ENCODE measurements around the gene MMP8.
A peak's percentile ranks its signal among the peaks of the same experiment; 100 is the strongest.

Gene MMP8

DNA sequence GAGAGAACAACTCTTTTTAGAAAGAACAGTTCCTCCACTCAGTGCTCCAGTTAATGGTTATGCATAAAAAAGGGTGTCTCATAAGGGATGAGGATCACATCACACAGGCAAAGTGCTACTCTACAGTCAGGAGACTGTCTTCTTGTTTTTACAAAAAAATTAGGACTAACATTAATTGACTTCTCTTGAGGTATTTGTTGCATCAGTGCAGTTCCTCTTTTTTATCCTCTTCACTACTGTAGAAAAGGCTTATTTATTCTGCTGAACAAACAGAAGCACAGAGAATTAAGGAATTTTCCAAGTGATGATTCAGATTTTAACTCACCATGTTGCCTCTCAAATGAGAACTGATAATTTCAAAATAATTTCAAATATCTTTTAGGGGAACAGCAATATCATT, 1.9 kb downstream of the MMP8 start:
- no peak for DNase-seq (ENCODE audit: low read depth in 2 of 2)

DNA sequence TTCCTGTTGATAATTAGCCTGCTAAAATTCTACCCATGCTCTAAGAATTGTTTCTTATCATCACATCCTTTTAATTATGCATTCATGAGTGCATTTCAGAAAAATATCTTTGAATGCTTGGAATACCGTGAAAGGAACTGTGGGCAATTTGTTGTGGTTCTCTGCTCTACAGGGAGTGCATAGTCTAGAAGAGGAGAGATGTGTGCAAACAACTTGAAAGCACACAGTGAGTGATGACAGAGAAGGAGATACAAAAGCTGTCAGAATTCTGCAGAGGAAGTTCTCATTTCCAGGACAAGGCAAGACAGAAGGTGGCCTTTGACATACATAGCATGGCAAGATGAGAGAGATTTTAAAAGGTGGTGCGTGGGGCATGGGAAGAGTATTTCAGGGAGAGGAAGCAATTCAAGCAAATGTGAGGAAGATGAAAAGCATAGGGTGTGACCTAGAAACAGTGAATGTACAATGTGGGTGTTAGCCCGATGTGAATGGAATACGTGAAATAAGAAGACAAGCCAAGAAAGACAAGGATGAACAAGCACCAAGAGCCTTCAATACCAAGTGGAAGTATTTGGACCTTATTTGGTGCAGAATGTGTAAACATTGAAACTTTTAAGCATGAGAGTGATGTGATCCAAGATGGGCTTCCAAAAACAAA, 5.0 kb downstream of the MMP8 start:
- no peak for DNase-seq (ENCODE audit: low read depth in 2 of 2)

DNA sequence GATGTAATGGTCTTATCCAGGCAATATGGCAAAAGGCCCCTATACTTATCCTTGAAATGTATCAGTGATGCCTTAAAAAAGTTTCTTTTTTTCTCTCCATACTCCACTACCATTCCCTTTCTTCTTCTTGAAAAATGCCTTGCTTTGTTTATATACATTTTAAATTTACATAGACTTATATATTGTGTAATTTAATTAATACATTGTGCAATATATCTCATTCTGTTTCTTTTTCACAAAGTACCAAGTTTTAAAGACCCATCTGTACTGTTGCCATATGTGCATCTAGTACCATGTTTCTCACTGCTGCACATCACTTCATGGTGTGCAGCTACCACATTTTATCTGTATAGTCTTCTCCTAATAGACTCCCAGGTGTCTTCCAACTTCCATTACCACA, 7.5 kb downstream of the MMP8 start:
- DNase-seq (ENCODE audit: low read depth in 2 of 2) = no peak

DNA sequence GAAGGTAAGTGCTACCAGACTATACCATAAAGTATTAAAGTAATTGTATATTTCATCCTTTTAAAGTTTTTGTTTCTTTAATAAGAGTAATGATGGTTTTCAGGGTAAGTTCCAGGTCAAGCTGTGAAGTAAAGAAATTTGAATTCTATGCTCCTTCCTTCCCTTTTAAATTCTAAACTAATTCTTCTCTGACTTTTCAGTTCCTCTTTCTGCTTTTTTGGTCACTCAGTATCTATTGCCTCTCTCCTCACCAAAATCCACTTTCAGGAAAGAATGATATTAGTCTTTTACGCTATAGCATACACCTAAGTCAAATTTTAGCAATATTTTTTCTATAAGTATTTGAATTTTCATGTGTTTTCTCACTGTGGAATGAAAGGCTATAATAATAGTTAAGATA, 8.2 kb downstream of the MMP8 start:
- no peak for DNase-seq (ENCODE audit: low read depth in 2 of 2)

DNA sequence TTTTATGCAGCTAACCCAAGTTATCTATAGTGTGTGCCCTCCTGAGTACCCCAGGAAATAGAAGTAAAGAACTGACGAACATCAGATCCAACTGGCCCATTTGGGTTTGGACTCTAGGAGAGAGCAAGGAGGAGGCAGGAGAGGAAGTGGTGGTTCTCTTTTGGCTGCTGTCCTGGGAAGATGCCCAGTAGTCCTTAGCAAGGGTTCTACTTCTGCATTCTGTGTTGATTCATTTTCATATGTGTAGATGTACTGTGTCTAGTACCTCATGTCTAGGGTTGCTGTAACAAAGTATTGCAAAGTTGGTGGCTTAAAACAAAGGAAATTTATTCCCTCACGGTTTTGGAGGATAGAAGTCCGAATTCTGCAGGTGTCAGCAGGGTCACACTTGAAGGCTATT, 12.6 kb downstream of the MMP8 start:
- no peak for DNase-seq (ENCODE audit: low read depth in 2 of 2)

DNA sequence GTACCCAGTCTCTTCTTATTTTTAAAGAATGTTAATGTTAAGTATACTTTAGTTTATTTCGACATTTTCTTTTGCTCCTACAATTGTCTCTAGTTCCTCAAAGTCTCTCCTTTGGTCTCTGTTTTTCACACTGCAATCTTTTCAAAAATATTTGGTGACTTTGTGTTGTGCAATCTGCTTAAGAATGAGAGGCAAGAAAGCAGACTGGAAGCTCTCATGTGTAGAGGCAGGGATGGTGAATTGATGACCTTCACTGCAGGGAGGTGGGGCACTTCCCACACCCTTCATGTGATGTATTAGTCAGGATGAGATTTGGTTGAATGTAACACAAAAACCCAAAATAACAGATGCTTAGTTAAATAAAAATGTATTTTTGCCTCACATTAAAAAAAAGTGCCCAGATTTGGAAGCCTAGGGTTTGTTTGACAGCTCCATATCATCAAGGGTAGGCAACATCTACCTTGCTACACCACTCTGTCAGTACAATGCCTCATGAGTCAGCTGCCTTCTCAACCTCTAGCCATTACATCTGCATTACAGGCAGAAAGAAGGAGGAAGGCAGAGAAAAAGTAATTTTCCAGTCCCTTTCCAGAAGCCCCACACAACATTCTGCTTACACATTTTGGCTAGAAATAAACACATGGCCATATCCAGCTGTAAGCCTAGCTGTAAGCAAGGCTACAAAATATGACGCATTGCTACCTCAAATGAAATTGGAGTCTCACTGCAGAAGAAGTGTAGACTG, 15.4 kb downstream of the MMP8 start:
- no peak for DNase-seq (ENCODE audit: low read depth in 2 of 2)

DNA sequence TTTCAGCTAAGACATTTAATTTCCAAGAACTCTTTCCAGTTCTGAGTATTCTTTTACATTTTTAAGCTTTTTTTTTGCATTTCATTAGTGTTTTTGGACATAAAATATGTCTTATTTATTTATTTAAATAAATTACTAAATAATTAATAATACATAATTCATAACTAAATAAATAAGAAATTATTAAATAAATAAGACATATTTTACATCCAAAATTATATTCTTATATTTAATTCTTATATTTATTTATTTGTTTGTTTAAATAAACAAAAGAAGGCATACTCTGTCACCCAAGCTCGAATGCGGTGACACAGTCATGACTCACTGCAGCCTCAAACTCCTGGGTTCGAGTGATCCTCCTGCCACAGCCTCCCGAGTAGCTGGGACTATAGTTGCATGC, 16.1 kb downstream of the MMP8 start:
- DNase-seq (ENCODE audit: low read depth in 2 of 2) = no peak

DNA sequence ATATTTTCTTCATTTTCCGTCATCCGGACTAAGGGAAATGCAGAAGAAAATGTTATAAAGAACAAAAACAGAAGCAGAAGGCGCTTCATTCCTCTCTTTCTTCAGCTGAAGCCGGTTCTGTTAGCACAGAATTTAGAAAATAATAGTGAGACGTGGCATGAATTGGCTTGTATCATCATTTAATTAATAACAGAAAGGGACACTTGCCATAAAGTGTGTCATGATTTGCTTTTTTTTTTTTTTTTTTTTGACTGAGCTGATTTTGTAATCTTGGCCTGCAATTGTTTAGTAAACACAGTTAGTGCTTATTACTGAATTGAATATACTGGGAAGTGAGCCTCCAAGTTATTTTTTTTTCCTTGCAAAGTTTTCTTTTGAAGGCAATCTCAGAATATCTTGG, 19.1 kb downstream of the MMP8 start, which contains the start of gene MMP27:
Gene MMP27 (minus strand): TSS at position 144 of the 400 bp plus-strand sequence. CDS start 55 bp downstream, at position 89.
- no peak for DNase-seq (ENCODE audit: low read depth in 2 of 2)

DNA sequence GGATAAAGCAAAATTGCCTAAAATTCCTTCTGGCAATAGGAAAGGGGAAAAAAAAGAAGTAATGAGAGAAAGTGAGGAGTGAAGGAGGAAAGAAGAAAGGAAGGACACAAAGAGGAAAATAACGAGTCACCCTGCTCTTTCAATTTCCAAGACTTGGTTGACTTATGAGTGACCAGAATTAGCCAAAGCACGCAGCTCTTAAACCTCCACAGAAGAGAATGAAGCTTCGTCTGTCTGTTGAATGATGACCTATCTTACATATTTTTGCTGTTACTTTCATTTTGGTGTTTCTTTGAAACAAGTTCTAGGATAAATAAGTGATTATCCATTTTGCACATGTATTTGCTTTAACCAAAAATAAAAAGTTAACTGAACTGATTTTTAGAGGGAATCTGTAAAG, 19.9 kb downstream of the MMP8 start:
- DNase-seq (ENCODE audit: low read depth in 2 of 2) = no peak

DNA sequence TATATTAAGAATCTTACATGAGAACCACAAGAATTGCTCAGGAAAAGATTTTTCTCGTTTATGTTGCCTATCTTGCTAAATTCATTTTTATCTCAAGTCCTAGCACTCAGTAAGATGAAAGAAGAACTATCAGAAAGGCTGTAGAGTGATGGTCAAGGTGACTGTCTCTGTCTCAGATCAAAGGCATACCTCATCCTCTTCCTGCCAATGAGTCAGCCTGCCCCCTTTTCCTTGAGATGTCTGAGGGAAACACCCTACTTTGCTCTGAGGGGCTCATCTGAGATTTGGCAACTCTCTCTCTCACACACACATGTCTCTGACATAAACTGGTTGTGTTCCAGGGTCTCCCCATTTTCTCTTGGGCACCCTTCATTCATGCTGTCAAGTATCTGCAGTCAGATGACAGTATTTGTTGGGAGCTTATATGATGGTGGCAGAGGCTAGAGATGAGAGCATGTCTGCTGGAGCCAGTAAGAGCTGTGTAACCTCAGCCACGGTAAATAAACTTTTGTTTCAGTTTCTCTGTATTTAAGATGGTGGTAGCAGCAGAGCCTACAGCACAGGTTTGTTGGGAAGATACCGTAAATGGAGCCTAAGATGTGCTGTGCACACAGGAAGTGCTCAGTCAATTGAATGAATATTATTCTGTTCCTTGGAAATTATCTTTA, 20.8 kb downstream of the MMP8 start:
- no peak for DNase-seq (ENCODE audit: low read depth in 2 of 2)

DNA sequence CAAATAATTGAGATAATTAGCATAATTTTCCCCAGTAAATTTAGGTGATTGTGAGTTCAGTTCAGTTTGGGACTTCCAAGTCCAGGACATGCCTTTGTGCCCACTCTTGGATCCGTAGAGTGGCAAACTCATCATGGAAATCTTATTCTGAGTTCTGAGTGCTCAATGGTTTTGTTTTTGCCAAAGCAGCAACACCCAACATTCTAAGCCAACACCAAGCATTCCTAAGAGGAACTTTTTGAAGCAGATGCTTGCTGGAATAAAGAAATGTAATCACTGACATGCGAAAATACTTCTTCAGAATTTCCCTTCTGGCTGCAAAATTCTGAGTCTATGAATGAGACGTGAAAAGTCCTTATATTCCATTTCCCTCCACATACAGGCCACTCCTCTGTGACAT, 29.6 kb downstream of the MMP8 start:
- DNase-seq (ENCODE audit: low read depth in 2 of 2) = no peak

DNA sequence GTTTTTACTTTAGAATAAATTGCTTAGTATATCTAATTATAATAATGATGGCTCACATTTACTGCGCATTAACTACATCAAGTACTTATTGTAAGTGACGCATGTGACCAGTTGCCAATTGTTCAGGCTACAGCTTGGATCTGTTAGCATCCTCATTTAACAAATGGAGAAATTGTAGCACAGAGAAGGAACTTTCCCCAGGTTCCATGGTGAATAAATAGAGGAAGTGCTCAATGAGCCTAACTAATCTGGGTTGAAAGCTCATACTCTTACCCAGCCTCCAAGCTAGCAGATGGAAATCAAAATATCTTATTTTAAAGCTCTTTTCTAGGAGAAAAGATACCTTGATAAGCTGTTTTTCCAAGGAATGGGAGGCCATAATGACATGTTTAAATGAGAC, 39.0 kb downstream of the MMP8 start:
- DNase-seq (ENCODE audit: low read depth in 2 of 2) = no peak

DNA sequence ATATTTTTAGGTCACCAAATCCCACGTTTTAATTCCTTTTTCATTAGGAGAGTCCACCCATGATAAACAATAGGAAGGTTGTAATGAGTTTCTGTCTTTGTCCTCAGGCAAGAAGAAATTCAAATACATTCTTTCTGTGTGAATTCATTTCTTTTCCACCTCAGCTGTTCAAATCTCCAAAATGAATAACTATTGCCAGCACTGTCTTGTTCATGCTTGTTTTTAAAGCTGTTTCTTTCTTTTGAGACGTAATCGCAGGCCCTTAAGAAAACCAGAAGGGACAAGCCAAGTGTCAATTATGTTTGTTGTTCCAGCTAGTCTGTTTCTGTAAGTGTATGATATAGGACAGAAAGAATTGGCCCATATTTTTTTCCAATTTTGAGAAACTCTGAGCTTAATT, 39.4 kb downstream of the MMP8 start:
- DNase-seq (ENCODE audit: low read depth in 2 of 2) = no peak

DNA sequence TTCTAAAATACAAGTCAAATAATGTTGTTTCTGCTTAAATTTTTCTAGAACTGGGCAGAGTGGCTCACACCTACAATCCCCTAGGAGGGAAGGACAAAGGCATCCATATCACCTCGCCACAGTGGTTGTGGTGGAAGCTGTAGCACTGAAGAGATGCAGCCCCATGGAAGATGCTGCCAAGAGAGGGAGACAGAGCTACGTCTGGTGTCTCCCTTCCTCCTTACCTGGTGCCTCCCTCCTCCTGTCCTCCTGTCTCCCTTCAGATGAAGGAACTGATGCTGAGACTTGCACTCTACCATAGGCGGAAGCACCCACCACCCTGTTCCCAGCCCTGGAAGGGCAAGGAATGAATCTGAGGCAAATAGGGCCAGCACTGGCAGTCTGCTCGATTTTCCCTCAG, 41.5 kb downstream of the MMP8 start:
- no peak for DNase-seq (ENCODE audit: low read depth in 2 of 2)

DNA sequence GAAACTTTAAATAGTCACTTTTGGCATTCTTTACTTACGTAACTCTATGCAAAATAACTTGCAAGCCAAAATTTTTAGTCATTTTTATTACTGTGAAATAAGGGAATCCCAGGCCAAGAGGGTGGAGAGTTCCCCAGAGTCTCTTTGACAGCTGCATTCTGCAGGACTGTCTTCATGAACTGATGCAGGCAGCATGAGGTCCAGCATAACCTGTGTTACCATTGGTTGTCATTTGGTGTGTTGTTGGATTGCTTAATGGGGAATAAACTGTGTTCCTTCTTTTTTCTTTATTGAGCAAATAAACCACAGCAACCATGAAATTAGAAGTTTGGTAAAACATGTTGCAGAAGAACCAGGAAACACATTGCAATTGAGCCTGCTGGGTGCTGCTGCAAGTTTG, 43.8 kb downstream of the MMP8 start:
- peak; percentile 28 to 29 for DNase-seq (ENCODE audit: low read depth in 2 of 2)

DNA sequence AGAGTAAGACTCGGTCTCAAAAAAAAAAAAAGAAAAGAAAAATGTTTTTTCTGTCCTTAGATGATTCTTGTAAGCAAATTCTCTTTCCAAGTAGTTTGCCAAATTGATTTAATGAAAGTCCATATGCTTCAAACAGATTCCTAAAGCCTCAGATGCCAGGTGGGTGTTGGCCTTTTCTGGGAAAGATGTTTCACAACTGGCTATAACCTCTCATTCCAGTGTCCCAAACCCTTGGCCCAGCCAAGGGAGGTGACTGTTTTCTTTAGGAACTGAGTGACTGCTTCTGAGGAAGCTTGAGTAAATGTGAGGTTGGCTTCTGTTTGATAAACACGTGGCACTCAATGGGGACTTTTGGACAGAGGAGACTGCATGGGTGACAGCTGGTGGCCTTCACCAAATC, 46.7 kb downstream of the MMP8 start:
- DNase-seq (ENCODE audit: low read depth in 2 of 2) = no peak

DNA sequence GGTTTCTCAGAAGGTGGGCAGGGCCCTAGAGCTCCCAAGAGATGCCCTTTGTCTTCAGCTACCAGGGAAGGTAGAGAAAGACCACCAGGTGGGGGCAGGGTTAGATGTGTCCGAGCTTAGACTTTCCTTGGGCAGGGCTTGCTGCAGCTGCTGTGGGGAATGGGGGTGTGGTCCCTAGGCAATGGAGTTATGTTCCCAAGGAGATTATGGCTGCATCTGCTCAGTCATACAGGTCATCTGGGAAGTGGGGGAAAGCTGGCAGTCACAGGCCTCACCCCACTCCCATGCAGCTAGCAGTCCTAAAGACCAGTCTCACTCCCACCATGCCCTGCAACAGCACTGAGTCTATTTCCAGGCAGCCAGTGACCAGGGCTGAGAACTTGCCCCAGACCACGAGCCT, 48.7 kb downstream of the MMP8 start:
- no peak for DNase-seq (ENCODE audit: low read depth in 2 of 2)

DNA sequence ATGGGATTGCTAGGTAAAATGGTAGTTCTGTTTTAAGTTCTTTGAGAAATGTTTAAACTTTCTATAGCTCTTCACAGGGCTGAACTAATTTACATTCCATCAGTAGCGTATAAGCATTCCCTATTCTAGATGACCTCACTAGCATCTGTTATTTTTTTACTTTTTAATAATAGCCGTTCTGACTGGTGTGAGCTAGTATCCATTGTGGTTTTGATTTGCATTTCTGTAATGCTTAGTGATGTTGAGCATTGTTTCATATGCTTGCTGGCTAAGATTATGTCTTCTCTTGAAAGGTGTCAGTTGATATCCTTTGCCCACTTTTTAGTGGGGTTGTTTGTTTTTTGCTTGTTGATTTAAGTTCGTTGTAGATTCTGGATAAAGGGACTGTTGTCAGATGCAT, 55.1 kb downstream of the MMP8 start:
- DNase-seq (ENCODE audit: low read depth in 2 of 2) = peak; percentile 23 to 25

DNA sequence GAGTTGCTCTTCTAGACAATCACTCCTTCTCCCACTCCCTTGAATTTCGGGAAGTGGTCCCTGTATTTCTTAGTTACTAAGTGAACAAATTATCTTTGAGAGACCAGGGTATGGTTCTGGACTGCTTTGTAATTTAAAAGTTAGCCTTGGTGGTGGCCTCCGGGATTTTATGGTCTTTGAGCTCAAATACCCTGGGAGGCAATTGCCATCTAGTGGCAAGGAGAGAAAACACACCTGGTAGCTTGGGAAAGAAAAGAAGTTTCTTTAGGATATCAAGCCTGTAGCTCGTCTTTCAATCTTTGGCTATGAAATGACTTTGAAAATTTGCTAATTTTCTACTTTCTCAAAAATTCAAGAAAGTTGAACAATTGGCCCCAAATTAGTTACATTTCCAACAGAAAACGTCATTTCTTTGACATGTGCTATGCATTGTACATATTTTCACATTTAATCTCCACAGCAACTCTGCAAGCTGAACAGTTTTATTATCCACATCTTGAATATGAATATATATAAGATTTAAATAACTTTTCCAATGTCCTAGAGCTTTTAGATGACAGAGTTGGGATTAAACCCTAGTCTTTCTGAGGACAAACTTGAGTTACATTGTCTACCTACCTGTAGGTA, 58.3 kb downstream of the MMP8 start:
- peak; percentile 20 to 26 for DNase-seq (ENCODE audit: low read depth in 2 of 2)

DNA sequence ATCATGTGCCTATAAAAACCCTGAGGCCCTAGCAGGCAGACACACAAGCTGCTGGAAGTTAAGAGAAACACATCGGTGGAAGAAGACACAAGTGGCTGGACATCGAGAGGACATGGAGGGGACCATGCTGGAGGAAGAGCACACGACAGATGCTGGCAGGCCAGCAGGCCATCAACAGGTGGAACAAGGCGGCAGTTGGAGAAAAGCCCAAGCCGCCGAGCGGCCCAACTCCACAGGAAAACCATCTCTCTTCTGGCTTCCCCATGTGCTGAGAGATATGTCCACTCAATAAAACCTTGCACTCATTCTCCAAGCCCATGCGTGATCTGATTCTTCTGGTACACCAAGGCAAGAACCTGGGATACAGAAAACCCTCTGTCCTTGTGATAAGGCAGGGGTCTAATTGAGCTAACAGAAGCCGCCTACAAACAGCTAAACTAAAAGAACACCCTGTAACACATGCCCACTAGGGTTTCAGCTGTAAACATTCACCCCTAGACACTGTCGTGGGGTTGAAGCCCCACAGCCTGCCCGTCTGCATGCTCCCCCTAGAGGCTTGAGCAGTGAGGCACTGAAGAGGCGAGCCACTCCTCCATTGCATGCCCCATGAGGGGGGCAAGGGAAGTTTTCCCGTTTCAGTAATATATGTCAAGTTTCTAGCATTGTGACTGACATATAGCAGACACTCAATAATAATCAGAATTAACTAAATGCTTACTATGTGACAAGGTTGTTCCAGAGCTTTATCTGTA, 60.6 kb downstream of the MMP8 start:
- DNase-seq (ENCODE audit: low read depth in 2 of 2) = no peak

DNA sequence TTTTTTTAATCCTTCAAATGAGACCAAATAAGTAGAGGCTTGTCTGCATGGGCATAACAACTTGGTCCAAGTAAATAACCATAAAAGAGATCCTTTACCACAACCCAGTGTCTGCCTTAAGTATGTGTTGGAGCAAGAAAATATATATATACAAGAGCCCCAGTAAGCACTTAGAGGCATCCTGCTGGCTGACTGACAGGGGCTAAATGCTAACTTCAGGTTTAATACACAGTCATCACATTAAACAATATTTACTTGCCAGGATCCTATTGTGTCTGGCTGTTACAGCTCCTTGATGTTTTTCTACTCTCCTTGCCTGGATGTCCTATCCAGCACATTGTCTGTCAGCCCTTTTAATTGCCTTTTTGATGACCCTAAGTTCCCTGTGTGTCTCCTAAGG, 62.1 kb downstream of the MMP8 start:
- no peak for DNase-seq (ENCODE audit: low read depth in 2 of 2)
